HTR-8/SVneo (cell line): ENCODE data around the gene ARL8B.

Experiments used
- DNase-seq: peaks from one replicate; pipeline ENCODE4 v3.0.0; 2011; ENCODE audit warnings: low spot score, mixed read lengths; ENCODE audit not compliant: insufficient read length
- FAIRE-seq: peaks from 2 replicates; lab custom pipeline; 2011; peaks lifted over from hg19 to GRCh38; lab: Jason Lieb, UNC

The ARL8B gene

DNA sequence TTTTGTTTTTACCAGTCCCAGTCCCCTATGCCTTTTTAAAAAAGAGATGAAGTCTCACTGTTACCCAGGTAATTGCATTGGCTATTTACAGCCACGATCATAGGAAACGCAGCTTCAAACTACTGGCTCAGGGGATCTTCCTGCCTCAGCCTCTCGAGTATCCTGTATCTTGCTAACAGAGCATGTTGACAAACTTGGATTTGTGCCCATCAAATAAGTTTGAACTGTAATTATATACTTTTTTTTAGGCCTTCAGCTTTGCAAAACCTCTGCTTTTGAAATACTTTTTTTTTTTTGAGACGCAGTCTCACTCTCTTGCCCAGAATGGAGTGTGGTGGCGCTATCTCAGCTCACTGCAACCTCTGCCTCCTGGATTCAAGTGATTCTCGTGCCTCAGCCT, 62.4 kb downstream of the ARL8B start:
- no peak for DNase-seq
- FAIRE-seq = no peak

DNA sequence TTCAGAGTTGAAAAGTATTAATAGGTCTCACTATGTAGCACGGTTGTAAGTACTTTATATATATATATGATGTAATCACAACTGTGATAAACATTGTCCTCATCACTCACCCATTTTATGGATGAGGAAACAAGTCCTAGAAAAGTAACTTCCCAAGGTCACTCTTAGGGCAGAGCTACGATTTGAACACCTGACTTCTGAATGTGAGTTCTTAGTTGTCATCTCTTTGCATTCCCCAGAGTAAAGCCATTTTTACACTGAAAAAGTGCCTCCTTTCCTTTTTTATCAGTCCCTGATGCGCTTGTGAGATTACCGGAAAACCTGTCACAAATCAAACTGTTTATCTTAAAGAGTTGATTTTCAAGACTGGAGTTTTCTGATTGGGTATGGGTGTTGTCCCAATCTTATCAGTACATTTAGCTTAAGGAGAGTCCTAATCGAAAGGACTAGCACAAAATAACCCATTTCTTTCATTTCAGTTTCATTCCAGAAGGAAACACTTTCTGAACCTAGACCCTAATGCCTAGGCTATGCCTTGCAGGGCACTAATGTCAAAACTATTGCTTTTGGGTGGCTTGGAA, 63.1 kb downstream of the ARL8B start:
- DNase-seq = no peak
- no peak for FAIRE-seq

DNA sequence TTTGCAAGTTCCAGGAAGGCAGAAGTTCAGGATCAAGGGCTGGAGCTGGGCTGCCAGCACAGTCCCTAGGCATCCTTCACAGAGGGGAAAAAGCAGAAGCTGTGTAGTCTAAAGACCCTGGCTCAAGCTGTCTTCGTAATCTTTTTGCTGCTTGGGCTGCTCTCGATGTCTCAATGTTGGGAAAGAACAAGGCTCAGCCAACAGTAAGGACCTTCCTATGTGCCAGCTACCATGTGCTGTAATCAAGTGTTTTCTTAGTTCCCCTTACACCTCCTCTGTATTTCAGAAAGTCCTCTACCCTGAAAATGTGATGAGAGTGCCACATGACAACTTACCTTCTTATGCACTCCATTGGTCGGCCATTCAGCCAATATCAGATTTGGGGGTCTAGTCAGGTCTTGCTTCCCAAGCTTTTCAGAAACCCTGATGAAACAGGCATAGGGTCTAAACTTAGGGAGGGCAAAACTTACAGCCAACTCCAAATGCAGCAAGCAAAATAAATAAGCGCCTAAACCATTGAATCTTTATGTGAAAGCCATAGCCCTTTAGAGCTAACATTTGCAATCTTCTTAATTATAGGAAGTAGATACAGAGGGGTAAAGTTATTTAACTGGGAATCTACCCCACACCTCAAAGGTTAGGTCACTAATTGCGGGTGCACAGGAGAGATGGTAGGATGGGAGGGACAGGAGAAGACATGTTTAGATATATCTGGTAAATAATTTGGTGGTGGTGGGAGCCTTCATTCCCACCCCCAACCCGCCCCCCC, 64.2 kb downstream of the ARL8B start:
- DNase-seq (no peak), FAIRE-seq (no peak)

DNA sequence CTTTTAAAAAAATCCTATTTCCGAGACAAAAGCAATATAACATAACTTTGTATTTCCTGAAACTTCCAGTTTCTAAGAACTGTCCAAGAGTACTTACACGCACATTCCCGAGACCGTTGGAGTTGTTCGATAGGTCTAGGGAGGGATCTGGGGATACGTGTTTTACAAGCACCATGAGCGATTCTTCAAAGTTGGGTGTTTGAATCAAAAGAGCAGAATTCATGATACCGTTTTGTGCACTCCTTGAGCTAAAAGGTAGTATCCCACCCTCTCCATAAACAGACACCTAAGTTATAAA, 64.7 kb downstream of the ARL8B start:
- FAIRE-seq = no peak
- no peak for DNase-seq

DNA sequence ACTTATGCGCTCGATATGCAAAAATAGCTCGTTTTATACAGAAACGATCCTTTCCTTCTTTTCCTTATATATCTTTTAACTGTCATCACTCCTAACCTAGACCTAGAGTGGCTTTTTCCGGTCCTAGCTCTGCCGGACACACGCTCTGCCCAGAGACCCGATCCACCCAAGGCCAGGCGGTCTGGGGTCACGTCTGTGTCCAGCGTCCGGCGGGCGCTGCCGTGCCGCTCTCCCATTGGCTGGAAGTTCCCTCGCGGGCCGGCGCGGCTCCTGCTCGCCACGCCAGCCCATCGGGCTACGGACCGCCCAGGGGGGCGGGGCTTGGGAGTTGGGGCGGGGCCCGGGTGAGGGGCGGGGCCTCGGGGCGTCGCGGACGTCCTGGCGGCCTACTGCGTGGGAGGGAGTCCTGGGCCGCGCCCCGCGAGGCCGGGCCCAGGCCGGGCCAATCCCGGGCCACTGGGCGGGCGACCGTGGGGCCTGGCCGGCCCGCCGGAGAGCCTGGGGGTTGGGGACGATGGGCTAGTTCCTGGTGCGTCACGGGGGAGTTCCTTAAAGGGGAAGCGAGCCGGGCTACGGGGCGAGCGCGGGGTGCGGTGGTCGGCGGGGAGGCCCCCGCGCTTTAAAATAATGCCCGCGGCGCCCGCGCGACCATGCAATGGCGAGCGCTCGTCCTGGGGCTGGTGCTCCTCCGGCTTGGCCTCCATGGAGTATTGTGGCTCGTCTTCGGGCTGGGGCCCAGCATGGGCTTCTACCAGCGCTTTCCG, 65.2 kb downstream of the ARL8B start, which contains the start of gene EDEM1:
TSS of gene EDEM1 (plus strand) at position 552 of the 764 bp plus-strand sequence. CDS start at position 651, 99 bp downstream.
- DNase-seq (peak; percentile 96), FAIRE-seq (peak; percentile 82)

DNA sequence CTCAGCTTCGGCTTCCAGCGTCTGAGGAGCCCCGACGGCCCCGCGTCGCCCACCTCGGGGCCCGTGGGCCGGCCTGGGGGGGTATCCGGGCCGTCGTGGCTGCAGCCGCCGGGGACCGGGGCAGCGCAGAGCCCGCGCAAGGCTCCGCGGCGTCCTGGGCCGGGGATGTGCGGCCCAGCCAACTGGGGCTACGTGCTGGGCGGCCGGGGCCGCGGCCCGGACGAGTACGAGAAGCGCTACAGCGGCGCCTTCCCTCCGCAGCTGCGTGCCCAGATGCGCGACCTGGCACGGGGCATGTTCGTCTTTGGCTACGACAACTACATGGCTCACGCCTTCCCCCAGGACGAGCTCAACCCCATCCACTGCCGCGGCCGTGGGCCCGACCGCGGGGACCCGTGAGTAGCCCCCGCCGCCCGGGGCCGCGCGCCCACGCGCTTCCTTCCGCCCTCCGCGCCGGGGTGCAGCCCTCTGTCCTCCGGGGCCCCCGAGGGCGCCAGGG, 65.9 kb downstream of the ARL8B start:
- no peak for FAIRE-seq
- DNase-seq = no peak

DNA sequence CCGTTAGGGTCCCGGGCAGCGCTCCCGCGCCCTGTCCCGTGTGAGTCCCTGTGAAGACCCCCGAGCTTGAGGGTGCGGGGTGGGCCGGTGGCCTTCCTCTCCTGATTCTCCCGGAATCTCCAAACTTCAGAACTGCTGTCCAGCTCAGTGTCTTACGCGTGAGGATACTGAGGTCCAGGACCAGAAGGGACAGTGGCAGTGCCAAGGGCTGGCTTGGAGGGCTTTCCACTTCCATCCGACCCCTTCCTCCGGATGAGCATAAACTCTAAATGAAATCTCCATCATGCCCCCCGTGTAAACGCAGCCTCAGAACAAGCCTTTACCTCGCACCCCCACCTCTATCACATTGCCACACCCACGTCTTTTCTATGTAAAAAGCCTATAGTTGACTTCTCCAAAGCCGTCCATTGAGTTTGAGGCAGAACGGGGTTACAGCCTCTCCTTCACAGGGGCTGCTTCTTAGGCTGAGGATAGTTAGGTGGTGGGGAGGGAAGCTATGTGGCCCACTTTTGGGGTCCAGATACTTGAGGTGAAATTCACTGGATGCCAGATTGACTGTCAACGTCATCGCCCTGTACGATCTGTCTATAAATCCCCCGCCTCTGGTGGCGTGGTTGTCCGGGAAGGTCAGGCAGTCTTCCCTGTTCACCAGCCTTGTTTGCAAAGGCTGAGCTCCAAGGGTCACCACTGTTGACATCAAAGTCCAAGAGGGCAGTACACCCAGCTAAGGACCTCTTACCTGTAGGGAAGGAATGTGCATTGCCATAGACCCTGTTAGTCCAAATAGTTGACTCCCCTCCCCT, 66.5 kb downstream of the ARL8B start:
- FAIRE-seq (peak; percentile 23), DNase-seq (no peak)

DNA sequence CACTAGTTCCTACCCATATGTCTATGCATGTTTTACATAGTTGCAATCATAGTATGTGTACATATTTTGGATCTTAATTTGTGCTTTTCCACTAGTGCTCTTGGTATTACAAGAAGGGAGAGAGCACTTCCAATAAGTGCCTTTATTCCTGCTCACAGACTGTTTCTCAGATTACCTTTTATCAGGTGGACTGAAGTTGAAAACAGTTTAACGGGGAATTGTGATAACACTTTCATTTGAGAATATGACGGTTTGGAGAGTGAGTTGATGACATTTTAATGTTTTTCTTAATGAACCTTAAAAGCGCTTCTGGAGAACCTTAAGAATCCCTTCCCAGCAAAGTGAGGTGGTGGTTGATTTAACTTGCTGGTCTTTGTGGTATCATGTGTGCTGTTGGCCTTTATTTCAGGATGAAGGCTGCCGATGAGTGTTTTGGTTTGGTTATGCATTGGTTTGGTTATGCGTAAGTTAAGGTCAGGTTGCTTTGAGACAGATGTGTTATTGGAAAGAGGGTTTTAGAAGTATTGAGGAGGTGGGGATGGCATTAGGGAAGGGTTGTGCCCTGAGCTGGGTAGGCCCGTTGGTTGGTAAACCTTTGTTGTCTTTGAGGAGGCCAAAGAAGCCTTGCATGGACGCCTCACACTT, 68.2 kb downstream of the ARL8B start:
- DNase-seq = no peak
- no peak for FAIRE-seq

DNA sequence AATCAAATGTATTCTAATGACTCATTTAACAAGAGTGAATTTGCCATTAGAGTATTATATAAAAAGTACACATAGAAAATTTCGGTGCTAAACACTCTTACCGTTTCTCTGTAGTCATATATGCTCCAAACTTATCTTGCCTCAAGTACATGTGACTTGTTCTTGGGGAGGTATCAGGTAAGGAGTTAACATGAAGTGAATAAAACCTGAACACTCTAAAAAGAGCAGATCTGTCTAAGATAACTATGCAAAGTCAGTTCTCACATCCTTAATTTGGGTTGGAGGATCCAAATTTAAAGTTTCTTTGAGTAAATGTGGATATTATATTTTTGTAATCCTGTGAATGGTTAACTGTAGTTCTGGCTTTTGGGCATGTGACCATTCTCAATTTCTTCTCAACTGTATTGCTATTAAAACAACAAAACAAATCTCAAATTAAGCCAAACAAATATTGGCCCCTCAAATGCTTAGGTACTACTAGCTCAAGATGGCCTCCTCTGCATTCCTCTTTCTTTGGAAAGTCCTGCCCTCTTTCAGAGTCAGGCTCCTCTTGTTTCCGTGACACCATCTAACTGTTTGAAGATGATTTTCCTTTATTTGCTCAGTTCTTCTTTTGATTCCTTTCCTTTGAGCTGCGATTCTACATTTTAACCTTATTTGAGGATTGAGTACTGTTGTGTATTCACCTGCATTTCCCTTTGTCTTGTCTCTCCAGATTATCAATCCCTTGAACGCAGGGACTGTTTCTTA, 69.6 kb downstream of the ARL8B start:
- FAIRE-seq (no peak), DNase-seq (no peak)

DNA sequence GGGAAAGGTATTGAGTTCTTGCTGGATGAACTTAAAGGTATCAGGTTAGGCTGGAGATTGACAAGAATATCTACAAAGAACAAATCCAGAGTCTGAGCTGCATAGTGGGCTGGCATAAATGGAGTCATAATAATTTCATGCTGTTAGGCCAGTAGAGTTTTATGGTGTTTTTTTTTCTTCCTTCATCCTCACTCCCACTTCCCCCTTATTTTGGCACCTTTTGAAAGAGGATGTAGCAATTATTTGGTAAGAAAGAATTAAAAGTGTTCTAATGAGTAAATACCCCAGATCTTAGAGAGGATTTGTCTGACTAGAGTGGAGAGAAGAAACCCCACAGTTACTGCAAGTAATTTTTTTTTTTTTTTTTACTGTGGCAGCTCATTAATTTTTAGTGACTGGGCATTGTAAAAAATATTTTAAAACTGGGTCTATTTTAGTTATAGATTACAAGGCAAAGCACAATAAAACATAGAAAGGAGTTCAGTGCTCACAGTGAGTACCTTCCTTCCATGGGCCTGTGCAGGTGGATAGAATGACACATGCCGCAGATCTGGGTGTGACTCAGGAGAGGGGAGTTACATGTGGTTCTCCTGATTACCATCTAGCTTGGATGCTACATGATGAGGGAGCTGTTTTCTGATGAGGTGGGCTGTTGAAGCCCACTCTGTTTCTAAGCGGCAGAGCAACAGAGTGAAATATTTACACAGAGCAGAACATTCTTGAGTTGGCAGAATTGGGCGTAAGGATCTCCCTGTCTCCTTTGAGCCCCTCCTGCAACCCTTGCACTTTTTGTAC, 70.7 kb downstream of the ARL8B start:
- no peak for FAIRE-seq
- DNase-seq = no peak

DNA sequence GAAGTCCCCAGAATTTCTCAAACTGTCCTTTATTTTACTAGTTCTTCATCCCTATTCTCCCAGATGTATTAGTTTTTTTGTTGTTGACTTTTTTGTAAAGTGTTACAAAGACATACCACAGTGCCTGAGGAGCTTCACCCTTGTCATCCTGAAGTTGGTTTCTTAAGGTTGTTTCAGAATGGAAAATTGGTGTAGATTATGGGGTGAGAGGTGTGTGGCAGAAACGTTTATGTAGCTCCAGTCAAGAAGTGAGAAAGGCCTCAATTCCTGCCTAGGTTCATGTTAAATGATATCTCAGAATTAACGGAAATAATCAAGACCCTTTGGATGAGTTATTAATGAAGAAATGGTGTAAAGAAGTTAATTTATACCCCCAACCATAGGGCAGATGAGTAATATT, 72.2 kb downstream of the ARL8B start:
- DNase-seq (no peak), FAIRE-seq (no peak)

DNA sequence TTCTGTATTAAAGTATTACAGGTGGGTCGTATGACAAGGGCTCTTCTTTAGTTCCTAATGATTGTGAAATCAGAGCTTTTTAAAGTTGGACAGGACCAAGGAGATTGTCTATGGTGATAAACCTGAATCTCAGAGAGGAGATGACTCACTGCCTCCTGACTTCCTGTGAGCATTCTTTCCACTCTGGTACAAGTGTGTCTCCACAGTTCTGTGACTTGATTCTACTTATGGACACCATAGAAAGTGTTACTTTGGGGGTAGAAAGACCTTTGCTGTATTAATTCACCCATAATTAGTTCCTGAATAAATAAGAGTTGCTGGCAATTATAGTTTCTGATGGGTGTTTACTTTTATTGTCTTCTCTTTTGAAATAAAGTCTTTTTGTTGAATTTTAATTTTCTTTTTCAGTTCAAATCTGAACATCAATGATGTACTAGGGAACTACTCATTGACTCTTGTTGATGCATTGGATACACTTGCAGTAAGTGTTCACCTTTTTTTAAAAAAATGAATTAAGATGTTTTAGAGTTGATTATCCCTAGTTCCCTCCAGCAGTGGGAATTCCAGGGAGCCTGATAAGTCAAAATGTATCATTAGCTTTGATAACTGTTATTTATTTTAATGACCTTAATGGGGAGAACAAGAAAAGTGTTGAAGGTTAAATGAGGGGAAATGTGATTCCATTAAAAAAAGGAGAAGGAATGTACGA, 72.9 kb downstream of the ARL8B start:
- no peak for FAIRE-seq
- DNase-seq = peak; percentile 80

DNA sequence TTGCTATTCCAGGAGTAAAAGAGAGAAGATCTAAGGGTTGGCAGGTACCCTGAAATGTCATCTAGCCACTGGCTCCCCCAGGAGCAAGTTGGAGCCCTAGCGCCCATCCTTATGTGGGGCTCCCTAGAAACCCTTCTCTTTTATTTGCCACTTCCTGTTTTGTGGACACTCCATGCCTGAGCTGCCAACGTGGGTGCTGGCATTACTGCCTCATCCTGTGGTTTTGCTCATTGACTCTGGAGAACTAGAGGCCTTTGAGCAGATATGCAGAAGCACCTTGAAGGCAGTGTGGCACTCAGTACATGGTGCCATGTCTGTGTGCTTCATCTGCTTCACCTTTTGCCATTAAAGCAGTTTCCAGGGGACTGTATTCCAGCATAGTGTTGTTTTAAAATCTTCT, 73.5 kb downstream of the ARL8B start:
- no peak for FAIRE-seq
- DNase-seq = no peak

DNA sequence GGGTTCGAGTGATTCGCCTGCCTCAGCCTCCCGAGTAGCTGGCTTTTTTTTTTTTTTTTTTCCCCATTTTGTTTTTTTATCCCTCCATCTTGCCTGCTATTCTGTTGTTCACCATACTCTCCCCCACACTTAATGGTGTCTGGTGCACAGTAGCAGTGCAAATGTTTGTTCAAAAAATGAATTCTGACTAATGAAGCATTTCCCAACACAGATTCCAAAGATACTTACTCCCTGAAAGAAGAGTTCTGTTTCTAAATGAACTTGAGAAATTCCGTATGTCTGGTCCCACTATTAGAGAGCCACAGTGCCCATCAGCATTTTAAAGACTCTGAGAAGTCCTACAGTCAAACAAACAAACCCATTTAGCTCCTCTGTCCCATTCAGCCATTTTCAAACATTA, 74.9 kb downstream of the ARL8B start:
- FAIRE-seq (no peak), DNase-seq (no peak)

DNA sequence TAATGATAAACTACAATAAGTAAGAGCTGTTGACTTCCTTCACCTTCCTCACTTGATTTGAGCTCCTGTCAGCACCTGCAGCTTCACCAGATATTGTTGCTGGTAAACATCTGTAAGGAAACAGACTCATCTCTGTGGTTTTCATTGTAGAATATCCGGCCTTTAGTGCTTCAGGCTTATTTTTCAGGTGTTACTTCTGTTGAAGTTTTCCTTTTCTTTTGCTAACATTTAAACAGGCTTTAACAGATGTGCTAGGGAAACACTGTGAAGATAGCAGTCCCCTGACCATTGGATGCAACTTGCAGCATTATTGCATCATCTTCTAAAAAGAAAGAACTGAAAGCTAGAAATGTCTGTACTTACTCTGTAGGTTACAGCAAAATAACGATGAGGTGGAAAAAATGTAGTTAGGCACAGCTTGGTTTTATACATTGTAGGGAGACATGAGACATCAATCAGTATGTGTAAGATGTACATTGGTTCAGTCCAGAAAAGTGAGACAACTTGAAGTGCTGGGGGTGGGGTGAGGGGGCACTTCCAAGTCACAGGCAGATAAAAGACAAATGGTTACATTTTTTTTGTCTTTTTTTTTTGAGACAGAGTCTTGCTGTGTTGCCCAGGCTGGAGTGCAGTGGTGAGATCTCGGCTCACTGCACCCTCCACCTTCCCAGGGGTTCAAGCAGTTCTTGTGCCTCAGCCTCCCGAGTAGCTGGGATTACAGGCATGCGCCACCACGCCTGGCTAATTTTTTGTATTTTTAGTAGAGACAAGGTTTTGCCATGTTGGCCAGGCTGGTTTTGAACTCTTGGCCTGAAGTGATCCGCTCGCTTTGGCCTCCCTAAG, 75.6 kb downstream of the ARL8B start:
- FAIRE-seq = no peak
- DNase-seq = no peak

DNA sequence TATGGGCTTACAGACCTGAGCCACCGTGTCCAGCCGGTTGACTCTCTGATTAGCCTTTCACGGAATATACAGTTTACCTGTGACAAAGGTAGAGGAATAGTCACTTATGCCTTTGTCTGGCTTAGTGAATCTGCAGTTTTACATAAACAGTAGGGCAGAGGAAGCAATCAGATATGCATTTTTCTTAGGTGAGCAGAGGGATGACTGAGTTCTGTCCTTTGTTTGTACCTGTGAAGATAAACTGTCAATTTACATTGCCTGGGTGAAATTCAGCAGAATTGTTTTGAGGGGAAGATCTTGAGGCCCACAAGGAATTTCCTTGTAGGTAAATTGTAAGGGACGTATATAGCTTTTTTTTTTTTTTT, 76.2 kb downstream of the ARL8B start:
- FAIRE-seq = no peak

More for the DNA sequence above, 76.2 kb downstream of the ARL8B start:
- DNase-seq = no peak
